Measurements from ENCODE around the gene EFR3B. TPM values are rescaled to one million over a fixed set of nuclear protein-coding genes. Genes with fewer than 3 reads are reported as not detected.

The EFR3B gene
- total RNA-seq, 3 donors from 2014 or later (not counting 1 experiment from before 2014, with no cell fraction given), result 0.05 TPM; not detected in 2

- Histone ChIP-seq H3K4me1 (ENCODE audit: control insufficient read depth, insufficient read depth, low read length) (no peaks in the 10 kb centered on the region), H3K27ac (ENCODE audit: low read length) (no peak overlapping the region), H3K36me3 (ENCODE audit: control insufficient read depth, insufficient read depth, low read length) (no peaks in the 10 kb centered on the region), H3K27me3 (ENCODE audit: control insufficient read depth, insufficient read depth, low read length) (peaks cover 2% of the 10 kb centered on the region), H3K4me3 (ENCODE audit: low read length) (no peak overlapping the region), H3K9me3 (ENCODE audit: control insufficient read depth, insufficient read depth, low read length) (no peaks in the 10 kb centered on the region)
- WGBS (ENCODE audit: insufficient coverage), result 89% methylated on average over 1 of the region's 1 CpG
- Mint-ChIP-seq H3K4me3 (no peak overlapping the region), H3K27ac (no peak overlapping the region), H3K4me1 (no peaks in the 10 kb centered on the region), H3K27me3 (ENCODE audit: low read depth in 2 of 2) (peaks cover 11 to 28% of the 10 kb centered on the region in 2 donors), H3K36me3 (no peaks in the 10 kb centered on the region), H3K9me3 (no peaks in the 10 kb centered on the region)
- DNase-seq (no peak), ATAC-seq (no peak)
- TF ChIP-seq, protein P1, sequence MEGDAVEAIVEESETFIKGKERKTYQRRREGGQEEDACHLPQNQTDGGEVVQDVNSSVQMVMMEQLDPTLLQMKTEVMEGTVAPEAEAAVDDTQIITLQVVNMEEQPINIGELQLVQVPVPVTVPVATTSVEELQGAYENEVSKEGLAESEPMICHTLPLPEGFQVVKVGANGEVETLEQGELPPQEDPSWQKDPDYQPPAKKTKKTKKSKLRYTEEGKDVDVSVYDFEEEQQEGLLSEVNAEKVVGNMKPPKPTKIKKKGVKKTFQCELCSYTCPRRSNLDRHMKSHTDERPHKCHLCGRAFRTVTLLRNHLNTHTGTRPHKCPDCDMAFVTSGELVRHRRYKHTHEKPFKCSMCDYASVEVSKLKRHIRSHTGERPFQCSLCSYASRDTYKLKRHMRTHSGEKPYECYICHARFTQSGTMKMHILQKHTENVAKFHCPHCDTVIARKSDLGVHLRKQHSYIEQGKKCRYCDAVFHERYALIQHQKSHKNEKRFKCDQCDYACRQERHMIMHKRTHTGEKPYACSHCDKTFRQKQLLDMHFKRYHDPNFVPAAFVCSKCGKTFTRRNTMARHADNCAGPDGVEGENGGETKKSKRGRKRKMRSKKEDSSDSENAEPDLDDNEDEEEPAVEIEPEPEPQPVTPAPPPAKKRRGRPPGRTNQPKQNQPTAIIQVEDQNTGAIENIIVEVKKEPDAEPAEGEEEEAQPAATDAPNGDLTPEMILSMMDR (IDR thresholded peaks at IDR 0.05), result no peak
- intact Hi-C loops (cut with micrococcal nuclease), result no loop called here
Observed at GRCh38 chr2:25072606-25073005, 30.7 kb downstream of the EFR3B start.

DNA sequence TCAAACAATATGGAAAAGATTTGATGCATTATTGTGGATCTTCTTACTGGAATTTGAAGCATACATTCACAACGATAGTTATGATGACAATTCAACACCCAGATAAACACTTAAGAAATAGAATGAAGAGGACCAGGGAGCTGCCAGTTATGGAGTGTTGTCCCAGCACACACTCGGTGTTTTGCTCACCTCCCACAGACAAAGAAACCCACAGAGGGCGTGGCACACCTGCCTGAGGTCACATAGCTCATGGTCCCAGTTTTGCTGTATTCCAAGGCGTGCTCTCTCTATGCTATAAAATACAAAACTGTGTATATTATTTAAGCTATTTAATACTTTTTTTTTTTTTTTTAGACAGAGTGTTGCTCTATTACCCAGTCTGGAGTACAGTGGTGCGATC, 31.1 kb downstream of the EFR3B start:
- no peak overlapping the region for H3K4me3 ChIP-seq (ENCODE audit: low read length)
- Mint-ChIP-seq H3K36me3 (no peaks in the 10 kb centered on the region), H3K27me3 (ENCODE audit: low read depth in 2 of 2) (peaks cover 14 to 31% of the 10 kb centered on the region in 2 donors), H3K4me3 (no peak overlapping the region), H3K4me1 (no peaks in the 10 kb centered on the region), H3K9me3 (no peaks in the 10 kb centered on the region), H3K27ac (no peak overlapping the region)
- no peak for ATAC-seq
- H3K4me1 ChIP-seq (ENCODE audit: control insufficient read depth, insufficient read depth, low read length), result no peaks in the 10 kb centered on the region
- 71% methylated on average over 1 of the region's 5 CpGs for WGBS (ENCODE audit: insufficient coverage)
- H3K36me3 ChIP-seq (ENCODE audit: control insufficient read depth, insufficient read depth, low read length), result no peaks in the 10 kb centered on the region
- no peak for DNase-seq
- TF ChIP-seq, protein P1 (IDR thresholded peaks at IDR 0.05), result no peak
- H3K27ac ChIP-seq (ENCODE audit: low read length), result no peak overlapping the region
- intact Hi-C loops (cut with micrococcal nuclease), result no loop called here
- peaks cover 2% of the 10 kb centered on the region for H3K27me3 ChIP-seq (ENCODE audit: control insufficient read depth, insufficient read depth, low read length)
- no peaks in the 10 kb centered on the region for H3K9me3 ChIP-seq (ENCODE audit: control insufficient read depth, insufficient read depth, low read length)

DNA sequence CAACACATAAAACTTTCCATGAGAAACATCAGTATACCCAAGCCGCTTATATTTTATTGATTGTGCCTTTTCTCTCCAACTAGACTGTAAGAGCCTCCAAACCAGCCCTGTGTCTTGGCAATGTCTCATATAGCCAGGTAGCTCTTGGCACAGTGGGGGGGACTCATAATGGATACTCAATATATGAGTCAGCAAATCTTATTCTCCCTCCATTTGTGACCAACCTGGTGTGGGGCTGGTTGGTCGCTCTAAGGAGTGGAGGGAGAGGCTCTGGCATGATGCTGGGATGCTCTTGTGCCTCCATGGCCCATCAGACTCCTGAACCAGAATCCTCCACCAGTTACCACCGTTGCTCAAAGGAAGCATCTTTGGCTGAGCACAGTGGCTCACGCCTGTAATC, 32.0 kb downstream of the EFR3B start:
- H3K4me1 ChIP-seq (ENCODE audit: control insufficient read depth, insufficient read depth, low read length), result no peaks in the 10 kb centered on the region
- H3K27me3 ChIP-seq (ENCODE audit: control insufficient read depth, insufficient read depth, low read length), result peaks cover 2% of the 10 kb centered on the region
- 98% methylated on average over 3 of the region's 4 CpGs for WGBS (ENCODE audit: insufficient coverage)
- no peak overlapping the region for H3K4me3 ChIP-seq (ENCODE audit: low read length)
- Mint-ChIP-seq H3K36me3 (no peaks in the 10 kb centered on the region), H3K27me3 (ENCODE audit: low read depth in 2 of 2) (peaks cover 20 to 36% of the 10 kb centered on the region in 2 donors), H3K27ac (no peak overlapping the region), H3K4me1 (no peaks in the 10 kb centered on the region), H3K4me3 (no peak overlapping the region), H3K9me3 (no peaks in the 10 kb centered on the region)
- DNase-seq (no peak), ATAC-seq (no peak)
- H3K27ac ChIP-seq (ENCODE audit: low read length), result no peak overlapping the region
- intact Hi-C loops (cut with micrococcal nuclease), result no loop called here
- TF ChIP-seq, protein P1 (IDR thresholded peaks at IDR 0.05), result no peak
- no peaks in the 10 kb centered on the region for H3K9me3 ChIP-seq (ENCODE audit: control insufficient read depth, insufficient read depth, low read length)
- H3K36me3 ChIP-seq (ENCODE audit: control insufficient read depth, insufficient read depth, low read length), result no peaks in the 10 kb centered on the region

DNA sequence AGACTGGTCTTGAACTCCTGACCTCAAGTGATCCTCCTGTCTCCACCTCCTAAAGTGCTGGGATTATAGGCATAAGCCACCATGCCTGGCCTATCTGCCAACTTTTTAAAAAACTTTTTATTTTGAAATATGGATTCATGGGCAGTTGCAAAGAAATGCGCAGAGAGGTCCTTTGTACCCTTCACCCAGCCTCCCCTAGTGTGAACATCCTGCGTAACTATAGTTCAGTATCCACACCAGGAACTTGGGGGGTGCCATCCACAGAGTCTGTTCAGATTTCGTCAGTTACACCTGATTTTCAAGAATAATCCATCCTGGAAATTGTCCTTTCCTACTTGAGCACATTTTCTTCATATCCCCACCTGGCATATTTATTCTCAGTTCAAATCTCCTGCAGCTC, 33.0 kb downstream of the EFR3B start:
- Histone ChIP-seq H3K9me3 (ENCODE audit: control insufficient read depth, insufficient read depth, low read length) (no peaks in the 10 kb centered on the region), H3K36me3 (ENCODE audit: control insufficient read depth, insufficient read depth, low read length) (no peaks in the 10 kb centered on the region), H3K27ac (ENCODE audit: low read length) (no peak overlapping the region), H3K4me3 (ENCODE audit: low read length) (no peak overlapping the region), H3K27me3 (ENCODE audit: control insufficient read depth, insufficient read depth, low read length) (peaks cover 2% of the 10 kb centered on the region), H3K4me1 (ENCODE audit: control insufficient read depth, insufficient read depth, low read length) (no peaks in the 10 kb centered on the region)
- Mint-ChIP-seq H3K36me3 (no peaks in the 10 kb centered on the region), H3K4me1 (no peaks in the 10 kb centered on the region), H3K9me3 (no peaks in the 10 kb centered on the region), H3K27me3 (ENCODE audit: low read depth in 2 of 2) (peaks cover 22 to 36% of the 10 kb centered on the region in 2 donors), H3K4me3 (no peak overlapping the region), H3K27ac (no peak overlapping the region)
- TF ChIP-seq, protein P1 (IDR thresholded peaks at IDR 0.05), result no peak
- no peak for ATAC-seq
- intact Hi-C loops (cut with micrococcal nuclease), result no loop called here
- 96% methylated on average over 3 of the region's 3 CpGs for WGBS (ENCODE audit: insufficient coverage)
- DNase-seq, result no peak
